ENCODE results near the gene KLHDC9.

Gene KLHDC9

GRCh38 chr1:161076410-161076809 lies 21.8 kb upstream of the KLHDC9 start:
- no peak for DNase-seq

GRCh38 chr1:161077426-161077825 lies 20.7 kb upstream of the KLHDC9 start:
- DNase-seq, result no peak

- DNase-seq, result no peak
Observed at GRCh38 chr1:161079436-161080110, 18.6 kb upstream of the KLHDC9 start.

- no peak for DNase-seq
Observed at GRCh38 chr1:161080441-161081405, 17.4 kb upstream of the KLHDC9 start.

GRCh38 chr1:161081519-161081918 lies 16.6 kb upstream of the KLHDC9 start:
- no peak for DNase-seq

GRCh38 chr1:161082483-161082882 lies 15.7 kb upstream of the KLHDC9 start:
- DNase-seq, result no peak

- no peak for DNase-seq
Observed at GRCh38 chr1:161082996-161083747, 15.0 kb upstream of the KLHDC9 start.

GRCh38 chr1:161083748-161084596 lies 14.2 kb upstream of the KLHDC9 start:
- DNase-seq, result no peak

GRCh38 chr1:161084597-161084988 lies 13.6 kb upstream of the KLHDC9 start:
- no peak for DNase-seq

GRCh38 chr1:161085165-161085564 lies 13.0 kb upstream of the KLHDC9 start:
- no peak for DNase-seq

- no peak for DNase-seq
Observed at GRCh38 chr1:161086457-161086856, 11.7 kb upstream of the KLHDC9 start.

GRCh38 chr1:161088587-161089110 lies 9.5 kb upstream of the KLHDC9 start:
- no peak for DNase-seq

GRCh38 chr1:161089251-161089924 lies 8.8 kb upstream of the KLHDC9 start, which contains the start of gene NECTIN4:
Gene NECTIN4 (minus strand): TSS chr1:161089558. CDS start chr1:161089296, 262 bp downstream.
- DNase-seq, result no peak

GRCh38 chr1:161089938-161090337 lies 8.2 kb upstream of the KLHDC9 start:
- DNase-seq, result no peak

GRCh38 chr1:161090617-161091016 lies 7.5 kb upstream of the KLHDC9 start:
- DNase-seq, result no peak

- DNase-seq, result no peak
Observed at GRCh38 chr1:161091093-161091492, 7.1 kb upstream of the KLHDC9 start.

- no peak for DNase-seq
Observed at GRCh38 chr1:161091796-161092507, 6.2 kb upstream of the KLHDC9 start.

- no peak for DNase-seq
Observed at GRCh38 chr1:161092621-161093028, 5.5 kb upstream of the KLHDC9 start.

- no peak for DNase-seq
Observed at GRCh38 chr1:161094481-161094880, 3.7 kb upstream of the KLHDC9 start.

All from hypothalamus (tissue), 51 donors.